Putamen (tissue), 1 donor: ENCODE results near the gene SERF1A.
"Not testable (repeated sequence)": the region's sequence is repeated elsewhere in the genome, so short reads cannot be mapped to it uniquely, and the experiment has no call there.

Source experiments
- DNase-seq: peaks from one replicate; pipeline ENCODE4 v3.0.0-alpha.2; 2016; ENCODE audit warnings: low spot score

The SERF1A gene

DNA sequence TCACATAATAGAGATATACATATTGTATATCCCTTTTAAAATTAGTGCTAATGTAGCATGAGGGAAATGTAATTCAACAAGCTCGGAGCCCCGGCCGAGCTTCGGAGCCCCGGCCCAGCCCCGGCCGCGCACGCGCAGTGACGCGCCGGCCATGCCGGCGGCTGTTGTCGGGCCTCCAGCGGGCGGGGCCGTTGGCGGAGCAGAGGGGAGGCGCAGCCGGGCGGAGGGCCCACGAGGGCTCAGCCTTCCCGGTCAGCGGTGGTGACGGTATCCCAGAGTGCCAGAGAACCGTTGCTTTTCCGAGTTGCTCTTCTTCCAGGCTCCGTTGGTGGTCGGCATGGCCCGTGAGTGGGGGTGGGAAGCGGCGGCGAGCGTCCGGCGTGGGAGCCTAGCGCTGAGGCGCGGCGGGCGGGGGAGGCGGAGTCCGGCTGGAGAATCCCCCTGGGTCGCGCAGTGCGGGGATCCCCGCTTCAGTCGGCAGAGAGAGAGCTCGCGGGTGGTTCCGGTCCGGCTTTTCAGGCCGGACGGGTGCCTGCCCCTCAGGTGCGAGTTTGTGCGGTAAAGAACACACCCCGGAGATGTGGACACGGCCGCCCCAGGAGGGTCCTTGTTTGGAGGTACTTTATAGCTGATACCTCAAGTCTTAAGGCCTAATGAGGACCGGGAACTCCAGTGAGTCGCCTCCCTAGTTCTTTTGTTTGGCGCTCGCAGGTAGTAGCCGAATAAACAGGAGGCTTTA, at the start of gene SERF1A:
TSS of gene SERF1A (plus strand) at position 137 of the 739 bp plus-strand sequence. CDS start at position 338, 201 bp downstream.
- not testable (repeated sequence) for DNase-seq

DNA sequence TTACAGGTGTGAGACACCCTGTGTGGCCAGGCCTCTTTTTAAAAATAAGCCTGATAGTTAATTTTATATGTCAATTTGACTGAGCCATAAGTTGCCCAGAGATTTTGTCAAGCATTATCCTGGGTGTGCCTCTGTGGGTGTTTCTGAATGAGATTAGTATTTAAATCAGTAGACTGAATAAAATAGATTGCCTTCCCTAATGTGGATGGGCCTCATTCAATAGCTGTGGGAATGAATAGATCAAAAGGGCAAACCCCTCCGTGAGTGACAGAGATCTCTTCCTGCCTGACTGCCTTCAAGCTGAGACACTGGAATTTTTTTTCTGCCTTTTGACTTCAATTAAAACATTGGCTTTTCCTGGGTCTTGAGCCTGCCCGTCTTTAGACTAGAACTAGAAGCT, 33.7 kb upstream of the SERF1A start:
- DNase-seq: not testable (repeated sequence)

DNA sequence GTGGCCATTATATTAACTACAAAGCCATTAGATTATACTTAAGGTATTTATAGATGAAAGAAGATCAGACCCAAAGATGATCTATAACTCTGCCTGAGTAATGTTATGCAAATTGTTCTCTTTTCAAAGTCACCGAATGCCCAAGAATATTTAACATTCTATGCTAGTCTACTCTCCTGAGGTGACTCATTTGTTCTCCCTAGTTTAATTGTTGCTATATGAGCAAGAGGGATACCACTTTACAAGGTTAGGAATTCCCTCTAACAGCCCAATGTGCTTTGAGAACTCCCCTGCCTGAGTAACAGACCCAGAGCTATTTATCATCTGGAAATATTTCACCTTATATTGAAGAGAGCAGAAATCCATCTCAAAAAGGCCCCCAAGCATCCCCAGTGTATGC, 29.8 kb upstream of the SERF1A start:
- not testable (repeated sequence) for DNase-seq

- not testable (repeated sequence) for DNase-seq
Measured at GRCh38 chr5:70896076-70896475, 4.4 kb upstream of the SERF1A start.

DNA sequence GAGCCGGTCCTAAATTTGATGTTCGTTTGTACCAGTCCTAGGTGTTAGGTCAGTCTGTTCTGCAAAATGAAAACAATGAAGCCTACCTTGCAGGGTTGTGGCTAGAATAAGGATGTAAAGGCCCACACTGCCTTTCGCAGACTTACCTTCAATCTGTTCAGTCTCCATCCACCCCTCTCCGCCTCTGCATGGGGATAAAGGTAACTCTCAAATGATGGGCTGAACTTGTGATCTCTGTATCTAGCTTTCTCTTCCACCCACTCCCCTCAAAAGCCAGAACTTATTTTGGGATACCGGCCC, 753 bp downstream of the SERF1A start:
- DNase-seq: not testable (repeated sequence)

- not testable (repeated sequence) for DNase-seq
Measured at GRCh38 chr5:70906624-70907023, 6.2 kb downstream of the SERF1A start.

DNA sequence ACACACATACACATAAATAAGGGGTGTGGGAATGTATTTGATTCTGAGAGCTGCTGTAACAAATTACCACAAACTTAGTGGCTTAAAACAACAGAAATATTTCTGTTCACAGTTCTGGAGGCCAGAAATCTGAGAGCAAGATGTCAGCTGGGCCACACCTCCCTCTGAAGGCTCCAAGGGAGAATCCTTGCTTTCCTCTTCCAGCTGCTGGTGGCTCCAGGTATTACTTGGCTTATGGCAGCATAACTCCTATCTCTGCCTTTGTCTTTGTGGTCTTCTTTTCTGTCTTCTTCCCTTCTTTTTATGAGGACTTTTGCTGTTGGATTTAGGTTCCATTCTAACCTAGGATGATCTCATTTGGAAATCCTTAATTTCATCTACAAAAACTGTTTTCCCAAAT, 16.4 kb downstream of the SERF1A start:
- not testable (repeated sequence) for DNase-seq

DNA sequence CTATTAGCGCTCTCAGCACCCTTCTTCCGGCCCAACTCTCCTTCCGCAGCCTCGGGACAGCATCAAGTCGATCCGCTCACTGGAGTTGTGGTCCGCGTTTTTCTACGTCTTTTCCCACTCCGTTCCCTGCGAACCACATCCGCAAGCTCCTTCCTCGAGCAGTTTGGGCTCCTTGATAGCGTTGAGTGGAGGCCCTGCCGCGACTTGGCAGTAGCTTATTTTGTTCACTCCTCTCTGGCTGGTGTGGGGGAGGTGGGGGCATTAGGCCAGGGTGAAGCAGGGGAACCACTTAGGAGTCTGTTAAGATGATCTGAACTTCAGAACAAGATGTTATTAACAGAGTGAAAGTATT, 24.7 kb downstream of the SERF1A start:
- not testable (repeated sequence) for DNase-seq

DNA sequence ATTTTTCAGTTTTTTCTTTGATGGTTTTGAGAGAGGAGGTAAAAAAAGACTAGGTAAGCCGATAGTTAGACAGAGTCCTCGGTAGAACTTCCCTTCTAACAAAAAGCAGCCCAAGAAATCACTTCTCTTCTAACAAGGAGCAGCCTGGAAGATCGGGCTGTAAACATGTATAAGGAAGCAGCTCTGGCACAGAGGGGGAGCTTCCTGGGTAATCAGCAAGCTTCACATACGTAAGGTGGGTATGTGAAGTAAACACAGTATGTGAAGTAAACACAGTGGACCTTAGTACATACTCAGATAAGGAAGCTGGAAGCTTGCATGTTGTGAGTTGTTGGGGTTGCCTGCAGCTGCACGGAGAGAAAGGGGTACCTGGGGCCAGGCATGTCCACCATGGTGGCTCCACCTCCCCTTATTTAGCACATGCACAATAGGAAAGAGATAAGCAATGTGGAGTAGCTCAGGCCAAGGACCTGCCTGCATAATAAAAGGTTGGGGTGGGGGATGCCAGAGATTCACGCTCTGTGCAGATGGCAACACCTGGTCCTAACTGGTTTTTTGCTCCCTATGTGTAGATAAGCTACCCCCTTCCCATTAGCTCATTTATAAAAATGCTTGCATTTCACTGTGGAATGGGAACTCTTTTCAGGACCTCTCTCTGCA, 31.4 kb downstream of the SERF1A start:
- DNase-seq: not testable (repeated sequence)

GRCh38 chr5:70932560-70932959, 32.1 kb downstream of the SERF1A start:
- DNase-seq: not testable (repeated sequence)

DNA sequence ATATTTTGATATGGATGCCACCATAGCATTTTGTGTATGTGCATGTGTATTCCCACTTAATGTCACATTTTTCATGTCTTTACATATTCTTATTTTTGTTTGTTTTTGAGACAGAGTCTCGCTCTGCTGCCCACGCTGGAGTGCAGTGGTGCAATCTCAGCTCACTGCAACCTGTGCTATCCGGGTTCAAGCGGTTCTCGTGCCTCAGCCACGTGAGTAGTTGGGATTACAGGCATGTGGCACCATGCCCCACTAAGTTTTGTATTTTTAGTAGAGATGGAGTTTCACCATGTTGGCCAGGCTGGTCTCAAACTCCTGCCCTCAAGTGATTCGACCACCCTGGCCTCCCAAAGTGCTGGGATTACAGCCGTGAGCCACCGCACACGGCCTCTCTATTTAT, 52.6 kb downstream of the SERF1A start:
- DNase-seq: not testable (repeated sequence)
